H1 (cell line): ENCODE data around the gene ILF2. TPM values are rescaled to one million over a fixed set of nuclear protein-coding genes. Genes with fewer than 3 reads are reported as not detected.

Source experiments
- CTCF ChIA-PET: fragments of 300-600 bp; sonication (Branson Sonifier 250); formaldehyde crosslinking; loops from one replicate; lab custom pipeline; 2021; ENCODE audit not compliant: partially characterized antibody; lab: Charles Lee
- POLR2A ChIA-PET: fragments of 300-600 bp; sonication (Branson Sonifier 250); formaldehyde crosslinking; loops from one replicate; lab custom pipeline; 2021; ENCODE audit warnings: inconsistent platforms; ENCODE audit not compliant: partially characterized antibody; lab: Charles Lee
- DNase-seq, 2 experiments: peaks; one replicate each; pipeline versions ENCODE4 v3.0.0 to v3.0.0-alpha.2; 2010 to 2022; ENCODE audit warnings: low spot score in 2 of 2, low read depth in 1 of 2, mixed read lengths in 1 of 2
- FAIRE-seq: peaks from 2 replicates; lab custom pipeline; 2011; peaks lifted over from hg19 to GRCh38; lab: Jason Lieb, UNC
- H2AFZ ChIP-seq: 2 replicates; pipeline ENCODE4 v1.8.1; 2012; ENCODE audit warnings: low read length, inconsistent platforms
- H2AK5ac ChIP-seq: 2 replicates; pipeline ENCODE4 v1.6.1; 2013; ENCODE audit warnings: low read depth, low read length
- H2BK120ac ChIP-seq: replicated peaks from 2 replicates; pipeline ENCODE3; 2013; ENCODE audit warnings: low read depth, low read length, inconsistent platforms
- H2BK12ac ChIP-seq: 2 replicates; pipeline ENCODE4 v1.6.1; 2013; ENCODE audit warnings: low read depth, low read length
- H2BK15ac ChIP-seq: 2 replicates; pipeline ENCODE4 v1.6.1; 2013; ENCODE audit warnings: low read length
- H2BK20ac ChIP-seq: 2 replicates; pipeline ENCODE4 v1.6.1; 2013; ENCODE audit warnings: low read length
- H2BK5ac ChIP-seq: 2 replicates; pipeline ENCODE4 v1.6.1; 2013; ENCODE audit warnings: low read depth, low read length
- H3K14ac ChIP-seq: 2 replicates; pipeline ENCODE4 v1.6.1; 2013; ENCODE audit warnings: inconsistent platforms; ENCODE audit not compliant: insufficient read length
- H3K18ac ChIP-seq: 2 replicates; pipeline ENCODE4 v1.6.1; 2013; ENCODE audit warnings: low read length; ENCODE audit errors: extremely low read depth
- H3K23ac ChIP-seq: 2 replicates; pipeline ENCODE4 v1.6.1; 2013; ENCODE audit warnings: inconsistent platforms; ENCODE audit not compliant: insufficient read length
- H3K23me2 ChIP-seq: 2 replicates; pipeline ENCODE4 v1.6.1; 2013; ENCODE audit warnings: low read depth, low read length
- H3K27ac ChIP-seq: 2 replicates; pipeline ENCODE4 v1.6.1; 2011; ENCODE audit warnings: low read depth, low read length, inconsistent platforms
- H3K27me3 ChIP-seq, 4 experiments: replicated peaks in 1 of 4; 1 replicate in 1 of 4; 2 replicates in 3 of 4; pipeline versions ENCODE4 v1.6.1 to v1.8.1; 2011 to 2013; ENCODE audit warnings: low read length in 3 of 4, mild to moderate bottlenecking in 3 of 4, inconsistent platforms in 2 of 4, mixed read lengths in 2 of 4, moderate library complexity in 1 of 4; ENCODE audit not compliant: control insufficient read depth in 3 of 4, insufficient read depth in 3 of 4; ENCODE audit errors: extremely low read depth in 1 of 4
- H3K36me3 ChIP-seq, 4 experiments: 2 replicates each; pipeline versions ENCODE4 v1.6.1 to v1.8.1; 2011 to 2013; ENCODE audit warnings: mild to moderate bottlenecking in 4 of 4, low read length in 3 of 4, moderate library complexity in 2 of 4, control low read depth in 1 of 4, inconsistent platforms in 1 of 4; ENCODE audit not compliant: insufficient read depth in 4 of 4, control insufficient read depth in 2 of 4
- H3K4ac ChIP-seq: replicated peaks from 2 replicates; pipeline ENCODE3; 2013; ENCODE audit warnings: low read length, low read depth, mixed read lengths, inconsistent platforms; ENCODE audit not compliant: insufficient read length
- H3K4me1 ChIP-seq, 4 experiments: replicated peaks in 1 of 4; 1 replicate in 1 of 4; 2 replicates in 3 of 4; pipeline versions ENCODE4 v1.6.1 to v1.8.1; 2011 to 2013; ENCODE audit warnings: low read length in 3 of 4, inconsistent platforms in 2 of 4, mixed read lengths in 1 of 4; ENCODE audit not compliant: insufficient read depth in 4 of 4, control insufficient read depth in 3 of 4
- H3K4me2 ChIP-seq, 2 experiments: 2 replicates each; pipeline versions ENCODE4 v1.6.1 to v1.8.1; 2011 to 2013; ENCODE audit warnings: low read depth in 2 of 2, low read length in 2 of 2, control low read depth in 1 of 2, inconsistent platforms in 1 of 2, mild to moderate bottlenecking in 1 of 2; ENCODE audit not compliant: insufficient read depth in 1 of 2
- H3K4me3 ChIP-seq, 4 experiments: fragments of 200-600, 300-600 bp in 1 of 4; sonication (generic), shearing (Covaris generic), sonication (Bioruptor Twin) in 1 of 4; 2 replicates each; pipeline versions ENCODE4 v1.5.1 to v1.8.1; 2011 to 2016; ENCODE audit warnings: low read length in 4 of 4, low read depth in 3 of 4, control low read depth in 2 of 4, inconsistent platforms in 2 of 4, mild to moderate bottlenecking in 2 of 4, mixed read lengths in 1 of 4, moderate library complexity in 1 of 4; ENCODE audit not compliant: insufficient read depth in 2 of 4; ENCODE audit errors: extremely low read depth in 1 of 4
- H3K56ac ChIP-seq: replicated peaks from 2 replicates; pipeline ENCODE3; 2013; ENCODE audit warnings: low read depth, mild to moderate bottlenecking, mixed read lengths, low read length, inconsistent platforms; ENCODE audit not compliant: insufficient read length
- H3K79me1 ChIP-seq: 2 replicates; pipeline ENCODE4 v1.6.1; 2013; ENCODE audit warnings: low read depth, low read length, control low read depth
- H3K79me2 ChIP-seq, 2 experiments: 2 replicates each; pipeline versions ENCODE4 v1.6.1 to v1.8.1; 2012 to 2013; ENCODE audit warnings: low read length in 2 of 2, mild to moderate bottlenecking in 2 of 2, inconsistent platforms in 1 of 2; ENCODE audit not compliant: insufficient read depth in 2 of 2, control insufficient read depth in 1 of 2
- H3K9ac ChIP-seq, 4 experiments: replicated peaks in 1 of 4; 1 replicate in 1 of 4; 2 replicates in 3 of 4; pipeline versions ENCODE4 v1.6.1 to v1.8.1; 2011 to 2013; ENCODE audit warnings: low read depth in 3 of 4, low read length in 3 of 4, control low read depth in 2 of 4, mild to moderate bottlenecking in 2 of 4, moderate library complexity in 2 of 4, inconsistent platforms in 1 of 4; ENCODE audit errors: extremely low read depth in 1 of 4
- H3K9me3 ChIP-seq, 2 experiments: 2 replicates each; pipeline versions ENCODE4 v1.6.1 to v1.8.1; 2012 to 2013; ENCODE audit warnings: mild to moderate bottlenecking in 2 of 2, moderate library complexity in 2 of 2, control low read depth in 1 of 2, inconsistent platforms in 1 of 2, low read depth in 1 of 2, low read length in 1 of 2, mixed read lengths in 1 of 2; ENCODE audit not compliant: insufficient read depth in 2 of 2
- H4K20me1 ChIP-seq, 2 experiments: replicated peaks in 1 of 2; 2 replicates each; pipeline versions ENCODE3 to v1.8.1; 2011 to 2013; ENCODE audit warnings: inconsistent platforms in 2 of 2, low read length in 2 of 2, mild to moderate bottlenecking in 1 of 2; ENCODE audit not compliant: insufficient read depth in 2 of 2, control insufficient read depth in 1 of 2
- H4K5ac ChIP-seq: 2 replicates; pipeline ENCODE4 v1.6.1; 2013; ENCODE audit warnings: low read length, low read depth, mixed read lengths, inconsistent platforms; ENCODE audit not compliant: insufficient read length
- H4K8ac ChIP-seq: 2 replicates; pipeline ENCODE4 v1.8.0; 2013; ENCODE audit warnings: mild to moderate bottlenecking, moderate library complexity, low read length, inconsistent platforms; ENCODE audit not compliant: insufficient read depth; ENCODE audit errors: extremely low read depth
- H4K91ac ChIP-seq: replicated peaks from 2 replicates; pipeline ENCODE3; 2013; ENCODE audit warnings: low read length, mixed read lengths, inconsistent platforms; ENCODE audit not compliant: insufficient read length
- CBX5 ChIP-seq: fragments of 300-800, 300-1000 bp; sonication (generic); IDR thresholded peaks from 2 replicates; pipeline ENCODE4 v1.7.1; 2016; ENCODE audit warnings: antibody characterized with exemption, low read length, low read depth
- EP300 ChIP-seq, 2 experiments: IDR thresholded peaks; 1 replicate in 1 of 2; 2 replicates in 1 of 2; pipeline ENCODE4 v1.6.1; 2011 to 2012; ENCODE audit warnings: low read depth in 2 of 2, low read length in 2 of 2, mild to moderate bottlenecking in 2 of 2, borderline replicate concordance in 1 of 2, inconsistent platforms in 1 of 2, moderate library complexity in 1 of 2
- HDAC2 ChIP-seq, 2 experiments: fragments of 300-600 bp in 1 of 2; sonication (generic) in 1 of 2; IDR thresholded peaks; 2 replicates each; pipeline ENCODE4 v1.6.1; 2011 to 2012; ENCODE audit warnings: low read depth in 2 of 2, low read length in 2 of 2, mild to moderate bottlenecking in 2 of 2, moderate library complexity in 2 of 2, borderline replicate concordance in 1 of 2, inconsistent platforms in 1 of 2
- KDM1A ChIP-seq: fragments of 200-600, 300-600 bp; sonication (generic); IDR thresholded peaks from 2 replicates; pipeline ENCODE4 v1.7.1; 2016; ENCODE audit warnings: mild to moderate bottlenecking, low read length, borderline replicate concordance
- NANOG ChIP-seq: IDR thresholded peaks from 2 replicates; pipeline ENCODE4 v1.6.1; 2011; ENCODE audit warnings: low read length, low read depth, mild to moderate bottlenecking, inconsistent platforms; ENCODE audit not compliant: insufficient read depth, poor library complexity, severe bottlenecking
- NRF1 ChIP-seq: IDR thresholded peaks from 2 replicates; pipeline ENCODE4 v1.6.1; 2011; ENCODE audit warnings: mild to moderate bottlenecking, low read depth, low read length, improper control_type of control experiment
- RAD21 ChIP-seq, 2 experiments: IDR thresholded peaks in 1 of 2; conservative IDR thresholded peaks in 1 of 2; 2 replicates each; pipeline ENCODE4 v1.6.1; 2011; ENCODE audit warnings: low read depth in 2 of 2, low read length in 2 of 2, improper control_type of control experiment in 1 of 2, inconsistent platforms in 1 of 2, mild to moderate bottlenecking in 1 of 2, moderate library complexity in 1 of 2
- RBBP5 ChIP-seq: IDR thresholded peaks from 2 replicates; pipeline ENCODE4 v1.7.1; 2012; ENCODE audit warnings: low read depth, mild to moderate bottlenecking, inconsistent platforms, low read length, moderate library complexity, borderline replicate concordance
- RFX5 ChIP-seq: IDR thresholded peaks from 2 replicates; pipeline ENCODE4 v1.6.1; 2011; ENCODE audit warnings: low read depth, low read length, improper control_type of control experiment, borderline replicate concordance
- SIRT6 ChIP-seq: IDR thresholded peaks from one replicate; pipeline ENCODE4 v1.7.1; 2012; ENCODE audit warnings: low read length, inconsistent platforms
- TAF7 ChIP-seq: optimal IDR thresholded peaks from 2 replicates; pipeline ENCODE3; 2011; ENCODE audit warnings: low read depth, mild to moderate bottlenecking, inconsistent platforms, low read length, moderate library complexity, borderline replicate concordance
- WGBS, 2 experiments: shearing (Covaris generic) in 1 of 2; methylation state at CpG; one replicate each; pipeline versions ENCODE4 v1.1.6 to v1.1.7; 2013 to 2015; ENCODE audit warnings: low lambda C conversion rate in 2 of 2, mixed read lengths in 2 of 2, inconsistent platforms in 1 of 2, low coverage in 1 of 2, missing lambda C conversion rate in 1 of 2; ENCODE audit not compliant: insufficient replicate concordance in 2 of 2, insufficient coverage in 1 of 2, insufficient read length in 1 of 2; ENCODE audit errors: extremely low coverage in 1 of 2, missing lambda C conversion rate in 1 of 2; 5-methylcytosine and 5-hydroxymethylcytosine counted together
- polyA plus RNA-seq, 7 experiments: library from polyadenylated mRNA; depleted of rRNA in 3 of 7; stranded (reverse) in 5 of 7; unstranded in 2 of 7; fragments of >200 nt in 5 of 7; fragments of 200-250 nt in 2 of 7; gene quantifications; 1 replicate in 5 of 7; 2 replicates in 1 of 7; 4 replicates in 1 of 7; pipeline versions ENCODE4 v1.2.1 to v1.2.3, GENCODE V29; 2011 to 2013; ENCODE audit warnings: missing spikeins in 2 of 7, mixed read lengths in 2 of 7
- total RNA-seq: library from RNA; stranded (reverse); fragmentation: NEBNext Ultra II Directional; extraction: Animal tissue kit (Norgen Biotek cat#: 25700); gene quantifications from 2 replicates; pipeline ENCODE4 v1.2.1, GENCODE V29; 2021

The ILF2 gene
- total and polyA plus RNA-seq, 2 of the 8 experiments (the other 6 are each of a cell fraction or from before 2014, with no cell fraction given), result 389 to 474 TPM

DNA sequence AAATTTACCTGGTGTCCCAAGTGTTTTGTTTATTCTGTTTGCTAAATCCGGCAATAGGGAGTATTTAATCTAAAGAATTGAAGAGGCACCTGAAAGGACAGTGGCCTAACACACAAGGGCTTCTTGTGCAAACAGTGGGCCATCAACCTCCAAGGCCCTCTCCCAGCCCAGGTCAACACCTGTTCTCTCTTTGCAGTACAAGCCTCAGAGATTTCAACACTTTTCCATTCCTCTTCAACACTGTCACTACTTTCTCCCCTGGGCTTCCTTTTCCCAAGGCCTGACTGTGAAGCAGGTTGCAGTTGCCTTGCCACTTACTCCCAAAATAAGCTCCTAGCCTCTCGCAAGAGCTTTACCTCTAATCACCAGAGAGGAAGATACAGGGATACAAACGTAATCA lies 15.5 kb downstream of the ILF2 start:
- Histone ChIP-seq H4K8ac (no peak overlapping the region), H2BK5ac (no peak overlapping the region)
- TF ChIP-seq RFX5, result no peak
- no peak for TF ChIP-seq SIRT6
- TF ChIP-seq NANOG, result no peak
- TF ChIP-seq KDM1A, result no peak
- TF ChIP-seq EP300 (IDR thresholded peaks at IDR 0.05; ENCODE audit: borderline replicate concordance in 1 of 2, low read depth in 2 of 2, low read length in 2 of 2), result no peak
- TF ChIP-seq RBBP5, result no peak
- no peak for TF ChIP-seq NRF1
- no peak for TF ChIP-seq CBX5
- TF ChIP-seq HDAC2 (IDR thresholded peaks at IDR 0.05; ENCODE audit: borderline replicate concordance in 1 of 2, low read depth in 2 of 2, low read length in 2 of 2), result no peak
- TF ChIP-seq RAD21 (IDR thresholded peaks at IDR 0.05 in 1 of 2, conservative IDR thresholded peaks at IDR 0.05 in 1 of 2; ENCODE audit: low read depth in 2 of 2, low read length in 2 of 2), result no peak
- TF ChIP-seq TAF7, result no peak

More for the DNA sequence above, 15.5 kb downstream of the ILF2 start:
- peaks cover 0 to 5% of the 10 kb centered on the region in 2 experiments for H4K20me1 ChIP-seq
- H3K23me2 ChIP-seq, result no peaks in the 10 kb centered on the region
- no peak overlapping the region for H2BK20ac ChIP-seq
- no peak overlapping the region for H2AFZ ChIP-seq
- no peak overlapping the region for H4K91ac ChIP-seq
- H3K79me1 ChIP-seq, result peaks cover 5% of the 10 kb centered on the region; the same call in 1 of the 2 replicates
- H4K5ac ChIP-seq, result no peak overlapping the region
- H3K56ac ChIP-seq, result no peak overlapping the region
- POLR2A ChIA-PET, result interaction anchor here (0.6 to 19.8 kb wide), 3 partner anchors 11 to 12 kb away, joined by 3 to 343 read pairs (median 3); no protein-coding TSS in a partner anchor
- H2BK15ac ChIP-seq, result no peak overlapping the region
- H3K4me1 ChIP-seq, result peaks cover 0 to 4% (median 2%) of the 10 kb centered on the region in 4 experiments; a peak in 2 of 7 replicates
- H3K79me2 ChIP-seq, result peaks cover 0 to 11% of the 10 kb centered on the region in 2 experiments; a peak in 2 of 4 replicates
- H2AK5ac ChIP-seq, result no peak overlapping the region
- no peak overlapping the region for H3K4me2 ChIP-seq
- no peak overlapping the region for H3K14ac ChIP-seq
- H3K9me3 ChIP-seq, result no peaks in the 10 kb centered on the region
- FAIRE-seq (no peak), DNase-seq (no peak)
- H3K4ac ChIP-seq, result no peak overlapping the region
- H3K23ac ChIP-seq, result no peak overlapping the region
- no peak overlapping the region for H3K9ac ChIP-seq
- 84% methylated on average over 3 of the region's 3 CpGs; no CpG with 5 or more reads in 1 of the 2 experiments for WGBS, 2 experiments
- no peak overlapping the region for H3K27ac ChIP-seq
- no peak overlapping the region for H3K4me3 ChIP-seq
- no peaks in the 10 kb centered on the region for H3K36me3 ChIP-seq
- no peaks in the 10 kb centered on the region for H3K27me3 ChIP-seq
- no peak overlapping the region for H3K18ac ChIP-seq
- H2BK120ac ChIP-seq, result no peak overlapping the region
- CTCF ChIA-PET, result interaction anchor here (0.8 to 1.4 kb wide), 3 partner anchors 8 to 117 kb away, joined by 3 to 5 read pairs (median 3); partner anchors contain the start of gene S100A1
- no peak overlapping the region for H2BK12ac ChIP-seq
